Hindlimb muscle (tissue), 1 donor: ENCODE results near the gene ZMAT2. TPM values are rescaled to one million over a fixed set of nuclear protein-coding genes. Genes with fewer than 3 reads are reported as not detected.
"Not testable (repeated sequence)": the region's sequence is repeated elsewhere in the genome, so short reads cannot be mapped to it uniquely, and the experiment has no call there.

Experiments
- DNase-seq: peaks from one replicate; pipeline ENCODE4 v3.0.0-alpha.2; 2013
- polyA plus RNA-seq: library from polyadenylated mRNA; unstranded; fragments of 120-200 nt; gene quantifications from one replicate; pipeline ENCODE4 v1.2.1, GENCODE V29; 2013; ENCODE audit not compliant: insufficient read length

Gene ZMAT2
- polyA plus RNA-seq, 1 donor: 72.8 TPM

DNA sequence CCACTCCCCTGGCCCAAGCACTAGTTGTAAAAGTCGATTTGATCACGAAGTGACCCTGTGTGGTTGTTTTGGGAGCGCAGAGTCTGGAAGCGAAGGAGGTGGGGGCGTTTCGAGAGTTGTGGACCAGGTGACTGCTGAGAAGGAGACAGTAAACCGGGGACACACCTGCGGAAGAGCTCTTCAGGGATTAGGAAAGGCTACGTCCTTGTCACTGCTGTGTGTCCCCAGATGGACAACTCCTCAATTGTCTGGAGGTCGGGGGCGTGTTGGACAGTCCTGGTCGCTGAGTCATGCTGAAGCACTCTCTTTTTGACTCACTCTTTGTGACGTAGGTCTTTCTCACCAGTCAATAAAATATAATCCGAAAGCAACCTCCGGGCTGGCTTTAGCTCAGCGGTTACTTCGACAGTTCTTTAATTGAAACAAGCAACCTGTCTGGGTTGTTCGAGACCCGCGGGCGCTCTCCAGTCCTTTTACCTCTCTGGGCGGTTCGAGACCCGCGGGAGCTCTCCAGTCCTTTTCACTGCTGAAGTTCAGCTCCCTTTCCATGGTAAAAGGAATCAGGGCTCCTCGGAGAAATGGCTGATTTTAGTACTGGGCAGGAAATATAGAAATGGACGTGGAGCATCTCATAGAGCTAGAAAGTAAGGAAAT lies 10.8 kb downstream of the ZMAT2 start:
- peak; percentile 82 for DNase-seq

DNA sequence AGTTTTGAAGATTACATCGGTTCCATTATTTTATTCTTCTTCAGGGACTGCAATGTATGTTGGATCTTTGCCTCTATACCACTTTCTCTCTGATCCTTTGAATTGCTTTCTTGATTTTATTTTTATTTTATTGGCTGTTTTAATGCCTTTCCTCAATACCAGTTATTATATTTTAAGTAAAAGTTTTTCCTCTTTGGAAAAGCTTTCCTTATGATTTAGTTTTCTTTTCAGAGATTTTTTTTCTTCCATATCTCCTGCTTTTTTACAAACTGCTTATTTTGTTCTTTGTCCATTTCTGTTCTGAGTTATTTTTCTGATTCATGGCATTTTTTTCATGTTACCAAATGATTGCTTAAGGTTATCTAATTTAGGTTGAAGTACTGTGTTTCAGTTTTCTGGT lies 11.5 kb downstream of the ZMAT2 start:
- no peak for DNase-seq

DNA sequence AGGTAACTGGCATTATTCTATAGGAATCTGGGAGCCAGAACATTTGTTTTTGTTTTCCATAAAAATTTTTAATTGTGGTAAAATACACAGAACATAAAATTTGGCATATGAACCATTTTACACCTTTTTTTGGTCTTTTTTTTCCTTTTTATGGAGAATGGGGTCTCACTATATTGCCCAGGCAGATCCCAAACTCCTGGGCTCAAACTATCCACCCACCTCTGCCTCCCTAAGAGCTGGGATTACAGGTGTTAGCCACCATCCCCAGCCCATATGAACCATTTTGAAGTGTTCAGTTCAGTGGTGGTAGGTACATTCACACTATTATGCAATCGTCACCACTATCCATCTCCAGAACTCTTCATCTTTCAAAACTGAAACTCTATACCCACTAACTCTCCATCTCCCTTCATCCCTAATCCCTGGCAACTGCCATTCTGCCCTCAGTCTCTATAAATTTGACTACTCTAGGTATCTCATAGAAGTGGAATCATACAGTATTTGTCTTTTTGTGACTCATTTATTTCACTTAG lies 13.4 kb downstream of the ZMAT2 start:
- no peak for DNase-seq

- DNase-seq: not testable (repeated sequence)
Observed at GRCh38 chr5:140716238-140716637, 16.0 kb downstream of the ZMAT2 start.

GRCh38 chr5:140718266-140718592 lies 18.0 kb downstream of the ZMAT2 start:
- DNase-seq: no peak

DNA sequence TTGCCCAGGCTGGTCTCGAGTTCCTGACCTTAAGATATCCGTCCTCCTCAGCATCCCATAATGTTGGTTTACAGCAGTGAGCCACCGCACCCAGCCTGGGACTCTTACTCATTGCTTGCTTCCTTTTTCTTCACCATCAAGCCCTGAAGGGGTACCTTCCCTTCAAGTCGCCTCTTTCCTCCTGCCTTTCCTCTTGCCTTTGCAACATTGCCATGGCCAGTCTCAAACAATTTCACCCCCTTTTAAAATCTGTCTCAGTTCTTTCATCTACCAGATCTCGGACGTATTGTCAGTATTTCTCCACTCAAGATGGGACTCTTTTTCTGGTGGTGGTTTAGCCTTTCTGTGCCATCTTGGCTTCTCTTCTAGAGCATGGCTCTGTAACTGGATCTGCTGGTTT lies 20.5 kb downstream of the ZMAT2 start:
- DNase-seq: not testable (repeated sequence)

DNA sequence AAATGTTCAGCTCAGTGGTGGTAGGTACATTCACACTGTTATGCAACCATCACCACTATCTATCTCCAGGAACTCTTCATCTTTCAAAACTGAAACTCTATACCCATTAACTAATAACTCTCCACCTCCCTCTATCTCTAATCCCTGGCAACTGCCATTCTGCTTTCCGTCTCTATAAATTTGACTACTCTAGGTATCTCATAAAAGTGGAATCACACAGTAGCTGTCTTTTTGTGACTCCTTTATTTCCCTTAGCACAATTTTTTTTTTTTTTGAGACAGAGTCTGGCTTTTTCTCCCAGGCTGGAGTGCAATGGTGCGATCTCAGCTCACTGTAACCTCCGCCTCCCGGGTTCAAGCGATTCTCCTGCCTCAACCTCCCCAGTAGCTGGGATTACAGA lies 21.1 kb downstream of the ZMAT2 start:
- not testable (repeated sequence) for DNase-seq

DNA sequence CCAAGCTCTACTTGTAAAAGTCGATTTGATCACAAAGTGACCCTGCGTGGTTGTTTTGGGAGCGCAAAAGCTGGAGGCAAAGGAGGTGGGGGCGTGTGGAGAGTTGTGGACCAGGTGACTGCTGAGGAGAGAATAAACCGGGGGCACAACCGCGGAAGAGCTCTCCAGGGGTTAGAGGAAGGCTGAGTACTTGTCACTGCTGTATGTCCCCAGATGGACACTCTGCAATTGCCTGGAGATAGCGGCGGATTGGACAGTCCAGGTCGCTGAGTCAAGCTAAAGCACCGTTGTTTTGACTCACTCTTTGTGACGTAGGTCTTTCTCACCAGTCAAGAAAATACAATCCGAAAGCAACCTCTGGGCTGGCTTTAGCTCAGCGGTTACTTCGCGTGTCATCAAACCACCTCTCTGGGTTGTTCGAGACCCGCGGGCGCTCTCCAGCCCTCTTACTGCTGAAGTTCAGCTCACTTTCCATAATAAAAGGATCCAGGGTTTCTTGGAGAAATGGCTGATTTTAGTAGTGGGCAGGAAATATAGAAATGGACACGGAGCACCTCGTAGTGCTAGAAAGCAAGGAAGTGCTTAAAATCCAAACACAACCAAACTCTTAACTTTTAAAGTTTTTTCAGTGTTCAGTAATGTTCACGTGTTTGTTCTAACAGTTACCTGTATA lies 25.7 kb downstream of the ZMAT2 start:
- peak; percentile 18 for DNase-seq

- no peak for DNase-seq
Observed at GRCh38 chr5:140733098-140733497, 32.9 kb downstream of the ZMAT2 start.

- no peak for DNase-seq
Observed at GRCh38 chr5:140734354-140734753, 34.1 kb downstream of the ZMAT2 start.

GRCh38 chr5:140737486-140737885 lies 37.2 kb downstream of the ZMAT2 start:
- DNase-seq: no peak

DNA sequence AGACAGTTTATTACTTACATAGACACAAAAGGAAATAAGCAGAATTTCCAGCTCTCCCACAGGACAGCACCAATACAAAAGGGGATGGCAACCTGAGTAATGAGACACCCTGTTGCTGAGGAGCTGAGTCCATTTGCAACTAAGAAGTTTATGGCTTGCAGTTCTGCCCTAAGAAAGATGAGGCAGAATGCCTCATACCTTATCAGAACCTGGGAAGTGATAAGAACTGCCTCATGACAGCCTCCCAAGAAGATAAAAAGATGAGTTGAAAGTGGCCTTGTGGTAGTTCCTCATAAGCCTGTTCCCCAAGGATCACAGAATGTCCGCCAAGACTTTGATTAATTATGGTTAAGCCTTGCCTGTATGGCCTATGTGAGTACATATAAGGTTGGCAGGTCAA lies 41.7 kb downstream of the ZMAT2 start:
- DNase-seq: no peak

- DNase-seq: no peak
Observed at GRCh38 chr5:140753561-140753960, 53.3 kb downstream of the ZMAT2 start.

Other genes starting within 250 kb of the ZMAT2 start
- gene EIF4EBP3, start 152.8 kb upstream of the ZMAT2 start, polyA plus RNA-seq: 8.6 TPM
- 20.5 TPM for gene SRA1, start 143.0 kb upstream of the ZMAT2 start, polyA plus RNA-seq
- 28.8 TPM for gene APBB3, start 135.8 kb upstream of the ZMAT2 start, polyA plus RNA-seq
- gene SLC35A4, start 135.6 kb upstream of the ZMAT2 start, polyA plus RNA-seq: 59.9 TPM
- gene CD14, start 67.3 kb upstream of the ZMAT2 start, polyA plus RNA-seq: 30.9 TPM
- 11.0 TPM for gene TMCO6, start 61.0 kb upstream of the ZMAT2 start, polyA plus RNA-seq
- 57.7 TPM for gene NDUFA2, start 52.8 kb upstream of the ZMAT2 start, polyA plus RNA-seq
- 104 TPM for gene IK, start 52.6 kb upstream of the ZMAT2 start, polyA plus RNA-seq
- 14.3 TPM for gene WDR55, start 35.5 kb upstream of the ZMAT2 start, polyA plus RNA-seq
- not detected for gene DND1, start 26.9 kb upstream of the ZMAT2 start, polyA plus RNA-seq
- gene HARS1, start 9.1 kb upstream of the ZMAT2 start, polyA plus RNA-seq: 53.2 TPM
- 24.7 TPM for gene HARS2, start 9.0 kb upstream of the ZMAT2 start, polyA plus RNA-seq
- not detected for gene PCDHA1, start 85.7 kb downstream of the ZMAT2 start, polyA plus RNA-seq
- gene PCDHA2, start 94.4 kb downstream of the ZMAT2 start, polyA plus RNA-seq: 0.06 TPM
- gene PCDHA3, start 100.6 kb downstream of the ZMAT2 start, polyA plus RNA-seq: 0.18 TPM
- gene PCDHA4, start 106.6 kb downstream of the ZMAT2 start, polyA plus RNA-seq: 0.12 TPM
- gene PCDHA5, start 121.2 kb downstream of the ZMAT2 start, polyA plus RNA-seq: not detected
- not detected for gene PCDHA6, start 127.5 kb downstream of the ZMAT2 start, polyA plus RNA-seq
- 0.19 TPM for gene PCDHA7, start 133.8 kb downstream of the ZMAT2 start, polyA plus RNA-seq
- not detected for gene PCDHA8, start 140.7 kb downstream of the ZMAT2 start, polyA plus RNA-seq
- not detected for gene PCDHA9, start 147.9 kb downstream of the ZMAT2 start, polyA plus RNA-seq
- gene PCDHA10, start 155.4 kb downstream of the ZMAT2 start, polyA plus RNA-seq: 0.25 TPM
- 0.30 TPM for gene PCDHA11, start 168.5 kb downstream of the ZMAT2 start, polyA plus RNA-seq
- 0.06 TPM for gene PCDHA12, start 174.9 kb downstream of the ZMAT2 start, polyA plus RNA-seq
- gene PCDHA13, start 181.7 kb downstream of the ZMAT2 start, polyA plus RNA-seq: 0.21 TPM
- 0.22 TPM for gene PCDHAC1, start 225.9 kb downstream of the ZMAT2 start, polyA plus RNA-seq